ENCODE measurements around the gene RXFP2.
A peak's percentile ranks its signal among the peaks of the same experiment; 100 is the strongest.

GRCh38 chr13:31824705-31825517 lies 85.6 kb downstream of the RXFP2 start:
- peak; percentile 2 for TF ChIP-seq CTCF (IDR thresholded peaks at IDR 0.05; ENCODE audit: insufficient read depth, low read length)
- TF ChIP-seq POLR2AphosphoS5 (IDR thresholded peaks at IDR 0.05; ENCODE audit: low read depth): no peak
- TF ChIP-seq REST (IDR thresholded peaks at IDR 0.05; ENCODE audit: insufficient replicate concordance, low read depth): no peak
- TF ChIP-seq GABPA (IDR thresholded peaks at IDR 0.05; ENCODE audit: low read depth): no peak
